ENCODE data around the gene AGAP1.

AGAP1 gene

GRCh38 chr2:235868224-235868623 lies 374.4 kb downstream of the AGAP1 start:
- peak; percentile 62 for DNase-seq (ENCODE audit: low read depth)
- no peak overlapping the region for H3K4me3 ChIP-seq (ENCODE audit: low read depth, low read length)
- no peak for TF ChIP-seq CTCF (conservative IDR thresholded peaks at IDR 0.05; ENCODE audit: low read depth, low read length)

GRCh38 chr2:235868645-235869044 lies 374.8 kb downstream of the AGAP1 start:
- H3K4me3 ChIP-seq (ENCODE audit: low read depth, low read length) = no peak overlapping the region
- no peak for TF ChIP-seq CTCF (conservative IDR thresholded peaks at IDR 0.05; ENCODE audit: low read depth, low read length)
- peak; percentile 37 for DNase-seq (ENCODE audit: low read depth)

- no peak for TF ChIP-seq CTCF (conservative IDR thresholded peaks at IDR 0.05; ENCODE audit: low read depth, low read length)
- DNase-seq (ENCODE audit: low read depth) = no peak
- H3K4me3 ChIP-seq (ENCODE audit: low read depth, low read length) = no peak overlapping the region
Measured at GRCh38 chr2:235870515-235870914, 376.7 kb downstream of the AGAP1 start.

- DNase-seq (ENCODE audit: low read depth) = no peak
- TF ChIP-seq CTCF (conservative IDR thresholded peaks at IDR 0.05; ENCODE audit: low read depth, low read length) = no peak
Measured at GRCh38 chr2:235876099-235876679, 382.3 kb downstream of the AGAP1 start.

GRCh38 chr2:235877275-235877802 lies 383.5 kb downstream of the AGAP1 start:
- H3K4me3 ChIP-seq (ENCODE audit: low read depth, low read length) = no peak overlapping the region
- DNase-seq (ENCODE audit: low read depth) = no peak
- no peak for TF ChIP-seq CTCF (conservative IDR thresholded peaks at IDR 0.05; ENCODE audit: low read depth, low read length)

More at GRCh38 chr2:235876099-235876679, 382.3 kb downstream of the AGAP1 start:
- no peak overlapping the region for H3K4me3 ChIP-seq (ENCODE audit: low read depth, low read length)

- TF ChIP-seq CTCF (conservative IDR thresholded peaks at IDR 0.05; ENCODE audit: low read depth, low read length) = no peak
- no peak overlapping the region for H3K4me3 ChIP-seq (ENCODE audit: low read depth, low read length)
- DNase-seq (ENCODE audit: low read depth) = no peak
Measured at GRCh38 chr2:235879116-235879515, 385.3 kb downstream of the AGAP1 start.

- H3K4me3 ChIP-seq (ENCODE audit: low read depth, low read length) = no peak overlapping the region
- no peak for TF ChIP-seq CTCF (conservative IDR thresholded peaks at IDR 0.05; ENCODE audit: low read depth, low read length)
- DNase-seq (ENCODE audit: low read depth) = no peak
Measured at GRCh38 chr2:235883675-235884074, 389.8 kb downstream of the AGAP1 start.
